Activated T-helper 2 cell treated with anti-CD3 and anti-CD28 coated beads, Interferon-gamma antibody, Interleukin-2, Interleukin-4, amounts not matched to agents 10 μg/mL and 5 μg/mL and 100 μg/mL, durations not matched to agents 14 hours and 24 hours and 36 hours (primary cell): ENCODE measurements around the gene MMD2. TPM values are rescaled to one million over a fixed set of nuclear protein-coding genes. Genes with fewer than 3 reads are reported as not detected.
"Not testable (repeated sequence)": the region's sequence is repeated elsewhere in the genome, so short reads cannot be mapped to it uniquely, and the experiment has no call there.

Experiments used
- DNase-seq: peaks from one replicate; pipeline ENCODE4 v3.0.0; 2021; ENCODE audit warnings: low spot score
- H3K27ac Mint-ChIP-seq: one replicate; pipeline ENCODE4 v1.8.0; 2021; ENCODE audit warnings: mixed read lengths
- H3K27me3 Mint-ChIP-seq: one replicate; pipeline ENCODE4 v1.8.0; 2021; ENCODE audit warnings: low read depth, mixed read lengths
- H3K36me3 Mint-ChIP-seq: one replicate; pipeline ENCODE4 v1.8.0; 2021; ENCODE audit warnings: low read depth, mixed read lengths
- H3K4me1 Mint-ChIP-seq: one replicate; pipeline ENCODE4 v1.8.0; 2021; ENCODE audit warnings: low read depth, mixed read lengths
- H3K4me3 Mint-ChIP-seq: one replicate; pipeline ENCODE4 v1.8.0; 2021; ENCODE audit warnings: low read depth, mild to moderate bottlenecking, moderate library complexity, mixed read lengths
- H3K9me3 Mint-ChIP-seq: one replicate; pipeline ENCODE4 v1.8.0; 2021; ENCODE audit warnings: mixed read lengths
- intact Hi-C: fragments of 100-400 bp; cut with micrococcal nuclease; formaldehyde crosslinking; loops from one replicate; pipeline ENCODE4 v1.15.1; 2023
- total RNA-seq: library from RNA; stranded (reverse); gene quantifications from 2 replicates; pipeline ENCODE4 v1.2.3, GENCODE V29; 2022

The MMD2 gene
- total RNA-seq, 1 donor from 2014 or later = not detected

- Mint-ChIP-seq H3K9me3 (no peaks in the 10 kb centered on the region), H3K36me3 (no peaks in the 10 kb centered on the region), H3K27ac (no peak overlapping the region), H3K4me1 (no peaks in the 10 kb centered on the region), H3K4me3 (no peak overlapping the region), H3K27me3 (no peaks in the 10 kb centered on the region)
- no peak for DNase-seq
- intact Hi-C loops = no loop called here
These were observed 53.8 kb downstream of the MMD2 start for GRCh38 chr7:4905171-4905570.

GRCh38 chr7:4904346-4904745 lies 54.6 kb downstream of the MMD2 start:
- Mint-ChIP-seq H3K36me3 (no peaks in the 10 kb centered on the region), H3K4me1 (no peaks in the 10 kb centered on the region), H3K4me3 (no peak overlapping the region), H3K9me3 (no peaks in the 10 kb centered on the region), H3K27me3 (no peaks in the 10 kb centered on the region), H3K27ac (no peak overlapping the region)
- intact Hi-C loops = no loop called here
- DNase-seq = no peak

GRCh38 chr7:4895766-4896165 lies 63.2 kb downstream of the MMD2 start:
- Mint-ChIP-seq H3K27ac (no peak overlapping the region), H3K4me1 (no peaks in the 10 kb centered on the region)
- intact Hi-C loops = no loop called here

GRCh38 chr7:4894482-4894881 lies 64.5 kb downstream of the MMD2 start:
- H3K27ac Mint-ChIP-seq = no peak overlapping the region
- no peaks in the 10 kb centered on the region for H3K27me3 Mint-ChIP-seq
- no peaks in the 10 kb centered on the region for H3K4me1 Mint-ChIP-seq
- intact Hi-C loops = no loop called here
- DNase-seq = no peak
- H3K4me3 Mint-ChIP-seq = no peak overlapping the region
- no peaks in the 10 kb centered on the region for H3K9me3 Mint-ChIP-seq
- H3K36me3 Mint-ChIP-seq = no peaks in the 10 kb centered on the region

More at GRCh38 chr7:4895766-4896165, 63.2 kb downstream of the MMD2 start:
- Mint-ChIP-seq H3K9me3 (no peaks in the 10 kb centered on the region), H3K27me3 (no peaks in the 10 kb centered on the region), H3K4me3 (no peak overlapping the region), H3K36me3 (no peaks in the 10 kb centered on the region)
- DNase-seq = no peak

- H3K4me3 Mint-ChIP-seq = no peak overlapping the region
- H3K27ac Mint-ChIP-seq = no peak overlapping the region
- intact Hi-C loops = no loop called here
- no peaks in the 10 kb centered on the region for H3K27me3 Mint-ChIP-seq
- no peak for DNase-seq
- no peaks in the 10 kb centered on the region for H3K9me3 Mint-ChIP-seq
- no peaks in the 10 kb centered on the region for H3K4me1 Mint-ChIP-seq
- H3K36me3 Mint-ChIP-seq = no peaks in the 10 kb centered on the region
These were observed 65.0 kb downstream of the MMD2 start for GRCh38 chr7:4893929-4894475.

- DNase-seq, H3K4me3 Mint-ChIP-seq, H3K27me3 Mint-ChIP-seq, H3K27ac Mint-ChIP-seq, intact Hi-C loops, H3K4me1 Mint-ChIP-seq, H3K36me3 Mint-ChIP-seq, H3K9me3 Mint-ChIP-seq: not testable (repeated sequence)
These were observed 65.8 kb downstream of the MMD2 start for GRCh38 chr7:4893188-4893587.

GRCh38 chr7:4891522-4891921 lies 67.5 kb downstream of the MMD2 start:
- H3K27ac Mint-ChIP-seq, DNase-seq, H3K36me3 Mint-ChIP-seq, intact Hi-C loops, H3K27me3 Mint-ChIP-seq, H3K4me1 Mint-ChIP-seq, H3K4me3 Mint-ChIP-seq, H3K9me3 Mint-ChIP-seq: not testable (repeated sequence)

GRCh38 chr7:4889682-4890081 lies 69.3 kb downstream of the MMD2 start:
- no peak overlapping the region for H3K4me3 Mint-ChIP-seq
- H3K4me1 Mint-ChIP-seq = no peaks in the 10 kb centered on the region
- intact Hi-C loops = no loop called here
- no peak for DNase-seq
- no peak overlapping the region for H3K27ac Mint-ChIP-seq
- H3K27me3 Mint-ChIP-seq = no peaks in the 10 kb centered on the region
- no peaks in the 10 kb centered on the region for H3K9me3 Mint-ChIP-seq
- H3K36me3 Mint-ChIP-seq = no peaks in the 10 kb centered on the region

- Mint-ChIP-seq H3K4me1 (no peaks in the 10 kb centered on the region), H3K27ac (no peak overlapping the region), H3K4me3 (no peak overlapping the region), H3K27me3 (peaks cover 2% of the 10 kb centered on the region), H3K9me3 (no peaks in the 10 kb centered on the region), H3K36me3 (no peaks in the 10 kb centered on the region)
- DNase-seq = no peak
- intact Hi-C loops = no loop called here
These were observed 70.8 kb downstream of the MMD2 start for GRCh38 chr7:4888161-4888560.

GRCh38 chr7:4886671-4887070 lies 72.3 kb downstream of the MMD2 start:
- H3K9me3 Mint-ChIP-seq = no peaks in the 10 kb centered on the region

GRCh38 chr7:4885317-4885807 lies 73.6 kb downstream of the MMD2 start:
- H3K27me3 Mint-ChIP-seq = peaks cover 17% of the 10 kb centered on the region
- H3K9me3 Mint-ChIP-seq = no peaks in the 10 kb centered on the region
- H3K4me3 Mint-ChIP-seq = no peak overlapping the region
- no peaks in the 10 kb centered on the region for H3K36me3 Mint-ChIP-seq
- peaks cover 4% of the 10 kb centered on the region for H3K4me1 Mint-ChIP-seq
- H3K27ac Mint-ChIP-seq = no peak overlapping the region
- DNase-seq = no peak
- intact Hi-C loops = no loop called here

More at GRCh38 chr7:4886671-4887070, 72.3 kb downstream of the MMD2 start:
- peaks cover 14% of the 10 kb centered on the region for H3K27me3 Mint-ChIP-seq
- no peaks in the 10 kb centered on the region for H3K36me3 Mint-ChIP-seq
- peaks cover 4% of the 10 kb centered on the region for H3K4me1 Mint-ChIP-seq
- intact Hi-C loops = no loop called here
- no peak overlapping the region for H3K4me3 Mint-ChIP-seq
- DNase-seq = no peak
- H3K27ac Mint-ChIP-seq = no peak overlapping the region

GRCh38 chr7:4884164-4884563 lies 74.8 kb downstream of the MMD2 start:
- H3K9me3 Mint-ChIP-seq = no peaks in the 10 kb centered on the region
- no peak overlapping the region for H3K4me3 Mint-ChIP-seq
- H3K27me3 Mint-ChIP-seq = peaks cover 17% of the 10 kb centered on the region
- DNase-seq = no peak
- intact Hi-C loops = loop anchor here (5.0 kb wide), 1 partner anchor 87 kb away; no protein-coding TSS in a partner anchor
- H3K4me1 Mint-ChIP-seq = peaks cover 4% of the 10 kb centered on the region
- no peaks in the 10 kb centered on the region for H3K36me3 Mint-ChIP-seq
- no peak overlapping the region for H3K27ac Mint-ChIP-seq

- peaks cover 17% of the 10 kb centered on the region for H3K27me3 Mint-ChIP-seq
- H3K4me1 Mint-ChIP-seq = peaks cover 4% of the 10 kb centered on the region
- DNase-seq = peak; percentile 84
- H3K4me3 Mint-ChIP-seq = peak within 1 kb of the TSS; percentile 51
- H3K27ac Mint-ChIP-seq = no peak within 1 kb of the TSS
- H3K9me3 Mint-ChIP-seq = no peaks in the 10 kb centered on the region
- H3K36me3 Mint-ChIP-seq = no peaks in the 10 kb centered on the region
- intact Hi-C loops = loop anchor here (2.0 to 5.0 kb wide), 2 partner anchors 53 to 86 kb away; no protein-coding TSS in a partner anchor
These were observed 75.4 kb downstream of the MMD2 start, which contains the start of gene RADIL for GRCh38 chr7:4883372-4884144. Gene RADIL (minus strand): TSS chr7:4883716. CDS start chr7:4878139, 5,577 bp downstream.
